ENCODE measurements around the gene SH3TC1.

DNA sequence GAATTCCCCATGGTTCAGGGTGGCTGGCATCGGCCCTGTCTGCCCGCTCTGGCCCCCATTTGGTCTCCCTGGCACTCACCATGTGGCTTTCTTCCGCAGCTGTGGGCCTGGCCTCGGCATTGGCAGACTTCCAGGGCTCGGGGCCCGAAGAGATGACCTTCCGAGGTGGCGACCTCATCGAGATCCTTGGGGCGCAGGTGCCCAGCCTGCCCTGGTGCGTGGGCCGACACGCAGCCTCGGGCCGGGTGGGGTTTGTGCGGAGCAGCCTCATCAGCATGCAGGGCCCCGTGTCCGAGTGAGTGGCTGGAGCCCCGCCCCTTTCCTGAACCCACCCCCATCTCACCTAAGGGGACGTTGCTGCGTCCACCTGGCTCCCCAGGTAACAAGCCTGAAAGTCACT, 20.1 kb downstream of the SH3TC1 start:
- TF ChIP-seq, protein P1, sequence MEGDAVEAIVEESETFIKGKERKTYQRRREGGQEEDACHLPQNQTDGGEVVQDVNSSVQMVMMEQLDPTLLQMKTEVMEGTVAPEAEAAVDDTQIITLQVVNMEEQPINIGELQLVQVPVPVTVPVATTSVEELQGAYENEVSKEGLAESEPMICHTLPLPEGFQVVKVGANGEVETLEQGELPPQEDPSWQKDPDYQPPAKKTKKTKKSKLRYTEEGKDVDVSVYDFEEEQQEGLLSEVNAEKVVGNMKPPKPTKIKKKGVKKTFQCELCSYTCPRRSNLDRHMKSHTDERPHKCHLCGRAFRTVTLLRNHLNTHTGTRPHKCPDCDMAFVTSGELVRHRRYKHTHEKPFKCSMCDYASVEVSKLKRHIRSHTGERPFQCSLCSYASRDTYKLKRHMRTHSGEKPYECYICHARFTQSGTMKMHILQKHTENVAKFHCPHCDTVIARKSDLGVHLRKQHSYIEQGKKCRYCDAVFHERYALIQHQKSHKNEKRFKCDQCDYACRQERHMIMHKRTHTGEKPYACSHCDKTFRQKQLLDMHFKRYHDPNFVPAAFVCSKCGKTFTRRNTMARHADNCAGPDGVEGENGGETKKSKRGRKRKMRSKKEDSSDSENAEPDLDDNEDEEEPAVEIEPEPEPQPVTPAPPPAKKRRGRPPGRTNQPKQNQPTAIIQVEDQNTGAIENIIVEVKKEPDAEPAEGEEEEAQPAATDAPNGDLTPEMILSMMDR (IDR thresholded peaks at IDR 0.05; ENCODE audit: insufficient read depth, low read depth, low read length), result no peak
- TF ChIP-seq EZH2 (IDR thresholded peaks at IDR 0.05; ENCODE audit: insufficient read depth, low read length), result no peak
